HEK293T (cell line): ENCODE measurements around the gene SCO2.

Source experiments
- ELF4 ChIP-seq: fragments of 450-650 bp; IDR thresholded peaks from 2 replicates; pipeline ENCODE4 v1.6.1; 2017; ENCODE audit warnings: antibody characterized with exemption
- FOXA1 ChIP-seq: fragments of 450-650 bp; IDR thresholded peaks from 2 replicates; pipeline ENCODE4 v1.6.1; 2016; ENCODE audit warnings: mild to moderate bottlenecking
- FOXK2 ChIP-seq: fragments of 450-650 bp; IDR thresholded peaks from 2 replicates; pipeline ENCODE4 v1.6.1; 2016; ENCODE audit warnings: mild to moderate bottlenecking
- L3MBTL2 ChIP-seq: fragments of 450-650 bp; conservative IDR thresholded peaks from 2 replicates; pipeline ENCODE4 v1.6.1; 2016; ENCODE audit warnings: mild to moderate bottlenecking
- NFRKB ChIP-seq: fragments of 450-650 bp; IDR thresholded peaks from 2 replicates; pipeline ENCODE4 v1.6.1; 2016; ENCODE audit warnings: mild to moderate bottlenecking, moderate library complexity
- PKNOX1 ChIP-seq: fragments of 450-650 bp; IDR thresholded peaks from 2 replicates; pipeline ENCODE4 v1.6.1; 2016
- SUZ12 ChIP-seq: fragments of 450-650 bp; IDR thresholded peaks from 2 replicates; pipeline ENCODE4 v1.6.1; 2016; ENCODE audit warnings: mild to moderate bottlenecking

GRCh38 chr22:50537765-50538164 is 12.4 kb upstream of the SCO2 start:
- no peak for TF ChIP-seq ELF4
- no peak for TF ChIP-seq NFRKB
- TF ChIP-seq FOXK2 = no peak
- no peak for TF ChIP-seq FOXA1
- TF ChIP-seq SUZ12 = no peak
- TF ChIP-seq PKNOX1 = no peak
- no peak for TF ChIP-seq L3MBTL2
